Measurements from ENCODE around the gene CSRP1. TPM values are rescaled to one million over a fixed set of nuclear protein-coding genes. Genes with fewer than 3 reads are reported as not detected.

The CSRP1 gene
- total and polyA plus RNA-seq, 2 experiments from 2014 or later: 5.8 to 29.9 TPM

DNA sequence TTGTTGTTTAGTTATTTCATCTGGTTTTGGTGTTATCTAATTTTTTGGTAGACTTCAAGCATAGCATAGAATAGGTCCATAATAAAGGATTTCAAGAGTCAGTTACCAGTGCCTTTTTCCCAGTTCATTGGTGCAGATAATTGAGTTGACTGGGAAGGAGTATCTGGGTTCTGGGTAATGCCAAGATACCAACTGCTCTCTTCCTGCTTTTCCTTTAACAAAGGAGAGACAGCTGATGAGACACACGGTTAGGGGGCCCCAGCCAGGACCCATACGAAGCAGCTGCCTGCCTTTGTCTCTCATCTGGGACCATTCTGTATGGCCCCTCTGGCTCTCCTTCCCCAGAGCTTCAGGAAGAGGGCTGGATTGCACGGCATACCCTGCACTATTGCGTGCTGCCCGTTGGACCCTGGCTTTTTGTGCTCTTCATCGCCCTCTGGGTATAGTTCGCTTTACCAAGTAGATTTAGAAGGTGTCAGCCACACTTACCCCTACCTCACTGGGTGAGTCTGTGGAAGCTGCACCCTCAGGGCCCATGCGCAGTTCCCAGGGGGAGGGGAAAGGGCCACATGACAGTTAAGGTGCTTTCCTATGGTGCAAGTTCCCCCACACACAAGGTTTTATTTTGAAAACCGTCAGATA is 39.0 kb upstream of the CSRP1 start:
- no peaks in the 10 kb centered on the region for H4K20me1 ChIP-seq (replicated peaks; ENCODE audit: insufficient read depth)
- no peak overlapping the region for H3K27ac Mint-ChIP-seq
- no peak overlapping the region for H3K27ac ChIP-seq (ENCODE audit: low read depth)
- peaks cover 16% of the 10 kb centered on the region for H3K4me1 Mint-ChIP-seq
- H3K27me3 Mint-ChIP-seq (ENCODE audit: insufficient read depth, low read depth, poor library complexity): peaks cover 5% of the 10 kb centered on the region
- peak; percentile 97 for ATAC-seq
- no peaks in the 10 kb centered on the region for H3K79me2 ChIP-seq (replicated peaks; ENCODE audit: insufficient read depth)
- H3K4me3 Mint-ChIP-seq: no peak overlapping the region
- peaks cover 18% of the 10 kb centered on the region for H3K27me3 ChIP-seq (ENCODE audit: insufficient read depth)
- no peaks in the 10 kb centered on the region for H3K9me2 ChIP-seq (ENCODE audit: insufficient read depth)
- H3K4me1 ChIP-seq (ENCODE audit: insufficient read depth): peaks cover 3% of the 10 kb centered on the region; the same call in 1 of the 2 replicates
- TF ChIP-seq CTCF (conservative IDR thresholded peaks at IDR 0.05; ENCODE audit: low read depth in 2 of 2) (peak; percentile 38 to 58), EZH2phosphoT487 (IDR thresholded peaks at IDR 0.05; ENCODE audit: unreplicated experiment) (no peak)
- DNase-seq (ENCODE audit: low spot score): peak; percentile 69
- H3K9me3 Mint-ChIP-seq: no peaks in the 10 kb centered on the region
- H2AFZ ChIP-seq: no peak overlapping the region
- H3K4me2 ChIP-seq: no peak overlapping the region
- H3F3A ChIP-seq (replicated peaks; ENCODE audit: low read depth): 0 out of 2 replicates have a peak, but pooled peaks cover 5% of the 10 kb centered on the region
- H3K4me3 ChIP-seq: no peak overlapping the region
- no peaks in the 10 kb centered on the region for H3K36me3 ChIP-seq (ENCODE audit: insufficient read depth)
- no peaks in the 10 kb centered on the region for H3K36me3 Mint-ChIP-seq (ENCODE audit: low read depth)

- H3K4me1 Mint-ChIP-seq: peaks cover 24% of the 10 kb centered on the region
- TF ChIP-seq, protein P1, sequence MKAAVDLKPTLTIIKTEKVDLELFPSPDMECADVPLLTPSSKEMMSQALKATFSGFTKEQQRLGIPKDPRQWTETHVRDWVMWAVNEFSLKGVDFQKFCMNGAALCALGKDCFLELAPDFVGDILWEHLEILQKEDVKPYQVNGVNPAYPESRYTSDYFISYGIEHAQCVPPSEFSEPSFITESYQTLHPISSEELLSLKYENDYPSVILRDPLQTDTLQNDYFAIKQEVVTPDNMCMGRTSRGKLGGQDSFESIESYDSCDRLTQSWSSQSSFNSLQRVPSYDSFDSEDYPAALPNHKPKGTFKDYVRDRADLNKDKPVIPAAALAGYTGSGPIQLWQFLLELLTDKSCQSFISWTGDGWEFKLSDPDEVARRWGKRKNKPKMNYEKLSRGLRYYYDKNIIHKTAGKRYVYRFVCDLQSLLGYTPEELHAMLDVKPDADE (IDR thresholded peaks at IDR 0.05): no peak
- TF ChIP-seq POLR2AphosphoS5 (IDR thresholded peaks at IDR 0.05; ENCODE audit: low read depth) (no peak), EZH2 (IDR thresholded peaks at IDR 0.05; ENCODE audit: low read depth, unreplicated experiment) (no peak), ZNF462 (CRISPR knock-in tag; IDR thresholded peaks at IDR 0.05) (no peak), CTCF (conservative IDR thresholded peaks at IDR 0.05; ENCODE audit: low read depth in 2 of 2) (no peak)
Observed at GRCh38 chr1:201544710-201545109, 37.8 kb upstream of the CSRP1 start.

More at GRCh38 chr1:201544710-201545109, 37.8 kb upstream of the CSRP1 start:
- no peaks in the 10 kb centered on the region for H3K36me3 Mint-ChIP-seq (ENCODE audit: low read depth)
- Histone ChIP-seq H3K27me3 (ENCODE audit: insufficient read depth) (peaks cover 31% of the 10 kb centered on the region), H3K4me3 (no peak overlapping the region), H3K27ac (ENCODE audit: low read depth) (no peak overlapping the region), H3K9me2 (ENCODE audit: insufficient read depth) (no peaks in the 10 kb centered on the region), H4K20me1 (replicated peaks; ENCODE audit: insufficient read depth) (no peaks in the 10 kb centered on the region), H3F3A (replicated peaks; ENCODE audit: low read depth) (peaks cover 12% of the 10 kb centered on the region), H3K4me1 (ENCODE audit: insufficient read depth) (peaks cover 12% of the 10 kb centered on the region), H3K79me2 (replicated peaks; ENCODE audit: insufficient read depth) (no peaks in the 10 kb centered on the region), H3K4me2 (no peak overlapping the region), H2AFZ (no peak overlapping the region), H3K36me3 (ENCODE audit: insufficient read depth) (no peaks in the 10 kb centered on the region)
- no peak for ATAC-seq
- no peak overlapping the region for H3K4me3 Mint-ChIP-seq
- no peak overlapping the region for H3K27ac Mint-ChIP-seq
- no peaks in the 10 kb centered on the region for H3K9me3 Mint-ChIP-seq
- peaks cover 16% of the 10 kb centered on the region for H3K27me3 Mint-ChIP-seq (ENCODE audit: insufficient read depth, low read depth, poor library complexity)
- no peak for DNase-seq (ENCODE audit: low spot score)
